GM12801 (cell line): ENCODE data around the gene GOLGA6L7.

ENCODE experiments used
- CTCF ChIP-seq: IDR thresholded peaks from one replicate; pipeline ENCODE4 v1.5.1; 2011; ENCODE audit warnings: control low read depth; ENCODE audit not compliant: insufficient read length; ENCODE audit errors: extremely low read depth

Gene GOLGA6L7

GRCh38 chr15:28879551-28879950 lies 31.1 kb upstream of the GOLGA6L7 start:
- TF ChIP-seq CTCF, result no peak

- no peak for TF ChIP-seq CTCF
These were observed 29.8 kb upstream of the GOLGA6L7 start for GRCh38 chr15:28878209-28878608.

GRCh38 chr15:28876845-28877185 lies 28.4 kb upstream of the GOLGA6L7 start:
- no peak for TF ChIP-seq CTCF

- TF ChIP-seq CTCF, result no peak
These were observed 27.8 kb upstream of the GOLGA6L7 start for GRCh38 chr15:28876131-28876844.

- no peak for TF ChIP-seq CTCF
These were observed 27.1 kb upstream of the GOLGA6L7 start for GRCh38 chr15:28875461-28876000.

- no peak for TF ChIP-seq CTCF
These were observed 25.2 kb upstream of the GOLGA6L7 start for GRCh38 chr15:28873585-28874190.

GRCh38 chr15:28873006-28873405 lies 24.6 kb upstream of the GOLGA6L7 start:
- no peak for TF ChIP-seq CTCF
